Measurements from ENCODE around the gene CEP72.
"Not testable (repeated sequence)": the region's sequence is repeated elsewhere in the genome, so short reads cannot be mapped to it uniquely, and the experiment has no call there.

The CEP72 gene

DNA sequence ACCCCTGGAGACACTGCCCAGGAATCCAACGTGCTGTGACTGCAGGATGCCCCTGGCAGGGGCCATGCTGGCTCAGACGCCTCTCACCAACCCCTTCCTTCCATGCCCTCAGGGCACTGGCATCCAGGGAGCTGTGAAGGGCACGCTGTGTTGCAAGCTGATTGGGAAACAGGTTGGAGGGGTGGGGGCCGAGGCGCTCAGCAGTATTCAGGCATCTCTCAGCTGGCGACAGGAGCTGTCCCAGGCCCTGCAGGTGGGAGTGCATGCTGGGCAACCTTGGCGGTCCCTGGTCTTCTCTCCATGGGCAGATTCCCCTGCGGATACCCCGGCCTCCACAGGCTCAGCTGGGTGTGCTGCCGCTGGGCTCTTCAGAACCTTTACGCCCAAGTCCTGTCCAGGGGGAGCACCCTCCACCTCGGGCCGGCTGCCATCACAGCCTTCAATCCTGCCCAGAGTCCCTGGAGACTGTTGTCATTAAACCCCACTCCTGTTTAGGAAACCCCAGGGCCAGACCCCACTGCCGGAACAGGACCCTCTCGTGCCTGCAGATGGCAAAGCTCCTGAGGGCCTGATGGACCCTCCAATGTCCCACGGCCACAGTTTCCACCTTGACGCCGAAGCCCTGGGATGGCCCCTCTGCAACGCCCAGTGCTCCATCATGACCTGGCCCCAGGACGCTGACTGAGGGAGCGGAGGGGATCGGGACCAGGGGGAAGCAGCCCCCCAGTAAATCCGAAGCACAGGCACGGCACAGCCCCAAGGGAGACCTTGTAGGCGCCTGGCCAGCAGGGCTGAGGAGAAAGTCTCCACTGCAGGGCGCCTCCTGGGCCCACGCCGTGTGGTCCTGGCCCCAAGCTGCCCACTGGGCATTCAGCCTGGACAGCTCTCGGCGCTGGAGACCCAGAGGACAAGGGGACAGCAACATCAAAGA is 71.7 kb downstream of the CEP72 start:
- DNase-seq (ENCODE audit: low read depth in 2 of 2) = no peak

GRCh38 chr5:684751-685216 is 72.6 kb downstream of the CEP72 start:
- DNase-seq (ENCODE audit: low read depth in 2 of 2) = no peak

DNA sequence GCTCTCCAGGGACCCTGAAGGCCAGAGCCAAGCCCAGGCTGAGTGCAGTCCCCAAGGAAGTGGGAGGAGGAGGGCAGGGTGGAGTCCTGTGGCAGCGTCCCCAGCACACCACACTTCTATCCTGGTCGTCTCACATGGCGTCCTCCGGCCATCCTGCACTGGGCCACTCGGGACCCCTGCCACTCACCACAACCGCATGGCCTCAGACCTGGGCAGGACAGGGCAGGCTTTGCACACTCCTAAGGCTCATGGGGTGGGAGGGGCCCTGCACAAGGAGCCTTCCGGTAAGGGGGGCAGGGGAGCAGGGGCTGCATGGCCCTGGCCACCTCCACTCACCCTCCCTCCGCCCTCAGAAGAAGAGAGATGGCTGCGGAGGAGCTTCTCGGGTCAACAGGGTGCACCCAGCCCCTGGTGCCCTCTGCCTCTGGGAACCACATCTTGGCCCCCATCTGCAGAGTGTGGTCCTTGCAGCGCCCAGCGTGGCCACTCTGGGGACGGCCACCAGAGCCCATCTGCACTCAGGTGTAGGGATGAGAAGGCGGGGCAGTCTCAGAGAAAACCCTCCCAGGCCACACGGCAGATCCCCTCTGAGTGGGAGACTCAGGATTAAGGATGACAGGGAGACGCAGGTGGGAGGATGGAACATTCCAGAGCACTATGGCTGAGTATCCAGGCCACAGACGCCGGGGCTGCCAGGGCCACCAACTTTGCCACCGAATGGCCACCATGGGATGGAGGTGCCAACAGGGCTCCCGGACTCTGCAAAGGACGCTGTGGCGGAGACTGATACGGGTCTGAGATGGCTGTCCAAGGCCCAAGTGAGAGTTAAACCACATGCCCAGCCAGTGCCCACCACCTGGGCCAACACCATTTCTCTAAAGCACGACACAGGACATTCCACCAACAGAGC is 73.4 kb downstream of the CEP72 start:
- DNase-seq (ENCODE audit: low read depth in 2 of 2) = no peak

DNA sequence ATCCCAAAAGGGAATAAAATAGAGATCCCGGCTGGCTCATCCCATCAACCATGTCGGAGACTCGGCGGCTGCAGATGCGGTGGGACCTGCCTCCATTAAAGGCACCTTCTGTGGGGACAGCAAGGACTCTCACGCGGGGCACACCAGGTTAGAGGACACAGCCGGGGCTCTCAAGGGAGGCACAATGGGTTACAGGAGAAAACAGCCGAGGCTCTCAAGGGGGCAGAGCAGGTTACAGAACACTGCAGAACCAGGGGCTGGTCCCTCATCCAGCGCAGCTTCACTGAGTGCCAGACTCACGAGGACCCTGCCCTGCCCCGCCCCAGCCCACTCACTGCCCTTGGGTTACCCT is 74.0 kb downstream of the CEP72 start:
- not testable (repeated sequence) for DNase-seq (ENCODE audit: low read depth in 2 of 2)

DNA sequence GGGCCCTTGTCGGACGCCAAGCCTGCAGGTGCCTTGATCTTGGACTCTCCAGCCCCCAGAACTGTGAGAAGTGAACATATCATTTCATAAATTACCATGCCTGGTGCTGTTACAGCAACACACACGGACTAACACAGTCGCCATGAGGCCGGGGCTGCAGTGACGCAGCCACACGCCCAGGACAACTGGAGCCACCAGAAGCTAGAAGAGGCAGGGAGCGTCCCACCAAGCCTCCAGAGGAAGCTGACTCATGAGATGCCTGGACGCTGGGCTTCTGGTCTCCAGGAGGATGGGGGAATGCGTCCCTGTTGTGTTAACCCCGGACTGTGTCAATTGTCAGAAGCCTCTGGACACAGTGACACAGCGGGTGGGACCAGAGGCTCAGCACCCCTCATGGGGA is 74.8 kb downstream of the CEP72 start:
- DNase-seq (ENCODE audit: low read depth in 2 of 2) = not testable (repeated sequence)

DNA sequence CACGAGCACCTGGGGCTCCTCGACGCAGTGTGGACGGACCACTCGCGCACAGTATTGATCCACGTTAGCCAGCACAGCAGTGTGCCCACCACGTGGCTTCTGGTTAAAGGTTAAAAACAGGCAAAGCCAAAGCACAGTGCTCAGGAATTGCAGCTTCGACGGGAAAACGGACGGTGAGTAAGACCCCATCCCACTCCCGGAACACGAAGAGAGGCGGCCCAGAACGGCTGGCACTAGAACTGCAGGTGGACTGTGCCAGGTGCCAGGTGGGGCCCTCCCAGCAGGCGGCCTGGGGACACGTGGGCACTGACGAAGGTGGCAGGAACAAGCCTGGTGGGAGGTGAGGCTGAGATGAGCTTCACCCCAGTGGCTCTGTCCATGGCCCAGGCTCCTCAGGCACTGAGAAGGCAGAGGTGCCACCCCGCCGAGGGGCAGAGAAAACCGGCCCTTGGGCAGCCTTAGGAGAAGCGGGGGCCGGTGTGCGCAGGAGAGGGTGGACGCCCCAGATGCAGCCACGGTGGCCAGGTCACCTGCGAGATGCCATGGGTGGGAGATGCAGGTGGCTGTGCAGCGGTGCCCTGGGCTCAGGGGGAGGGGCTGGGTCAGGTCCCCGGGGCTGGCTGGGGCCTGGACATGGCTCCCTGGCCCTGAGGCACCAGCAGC is 76.3 kb downstream of the CEP72 start:
- not testable (repeated sequence) for DNase-seq (ENCODE audit: low read depth in 2 of 2)

DNA sequence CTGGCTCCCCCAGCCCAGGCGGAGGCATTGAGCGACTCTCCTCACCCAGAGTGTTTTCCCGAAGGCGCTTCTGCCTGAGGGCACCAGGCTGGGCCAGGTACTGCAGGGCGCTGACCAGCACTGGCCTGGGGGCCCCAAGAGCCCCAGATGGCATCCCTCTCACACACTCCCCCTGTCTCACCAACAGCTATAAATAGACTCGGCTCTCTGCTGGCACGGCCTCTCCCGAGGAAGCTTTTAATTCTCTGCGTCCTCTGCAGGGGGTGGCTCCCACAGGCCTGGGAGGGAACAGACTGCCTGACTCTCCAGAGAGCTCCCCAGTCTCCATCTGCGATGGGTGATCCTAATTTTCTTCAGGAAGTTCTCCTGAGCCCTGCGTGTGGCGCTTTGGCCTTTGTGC is 78.2 kb downstream of the CEP72 start:
- DNase-seq (ENCODE audit: low read depth in 2 of 2) = not testable (repeated sequence)

DNA sequence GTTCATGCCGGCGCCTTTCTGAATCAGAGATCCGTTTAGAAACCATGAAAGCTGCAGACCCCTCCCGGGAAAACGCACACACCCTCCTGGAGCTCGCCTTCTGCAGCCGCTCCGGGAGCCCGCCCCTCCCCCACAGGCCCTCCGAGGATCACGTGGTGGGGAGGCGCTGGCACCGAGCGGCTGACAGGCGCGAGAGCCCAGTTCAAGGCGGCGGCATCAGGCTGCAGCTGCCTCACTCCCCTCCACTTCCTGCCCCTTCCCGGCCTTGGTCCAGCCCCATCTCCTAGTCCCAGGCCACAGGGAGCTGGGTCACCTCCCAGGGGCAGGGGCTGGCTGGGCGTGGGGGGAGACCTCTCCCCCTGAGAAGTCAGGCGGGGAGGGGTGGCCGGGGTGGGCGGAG is 78.9 kb downstream of the CEP72 start:
- DNase-seq (ENCODE audit: low read depth in 2 of 2) = not testable (repeated sequence)

DNA sequence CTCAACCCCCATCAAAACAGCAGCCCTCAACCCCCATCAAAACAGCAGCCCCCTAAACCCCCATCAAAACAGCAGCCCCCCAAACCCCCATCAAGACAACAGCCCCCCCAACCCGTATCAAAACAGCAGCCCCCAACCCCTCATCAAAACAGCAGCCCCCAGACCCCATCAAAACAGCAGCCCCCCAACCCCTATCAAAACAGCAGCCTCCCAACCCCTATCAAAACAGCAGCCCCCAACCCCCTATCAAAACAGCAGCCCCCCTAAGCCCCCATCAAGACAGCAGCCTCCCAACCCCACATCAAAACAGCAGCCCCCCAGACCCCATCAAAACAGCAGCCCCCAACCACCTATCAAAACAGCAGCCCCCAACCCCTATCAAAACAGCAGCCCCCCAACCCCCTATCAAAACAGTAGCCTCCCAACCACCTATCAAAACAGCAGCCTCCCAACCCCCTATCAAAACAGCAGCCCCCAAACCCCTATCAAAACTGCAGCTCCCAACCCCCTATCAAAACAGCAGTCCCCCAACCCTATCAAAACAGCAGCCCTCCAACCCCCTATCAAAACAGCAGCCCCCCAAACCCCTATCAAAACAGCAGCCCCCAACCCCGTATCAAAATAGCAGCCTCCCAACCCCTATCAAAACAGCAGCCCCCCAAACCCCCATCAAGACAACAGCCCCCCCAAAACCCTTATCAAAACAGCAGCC is 79.8 kb downstream of the CEP72 start:
- DNase-seq (ENCODE audit: low read depth in 2 of 2) = no peak

GRCh38 chr5:692529-693041 is 80.4 kb downstream of the CEP72 start:
- DNase-seq (ENCODE audit: low read depth in 2 of 2) = not testable (repeated sequence)

DNA sequence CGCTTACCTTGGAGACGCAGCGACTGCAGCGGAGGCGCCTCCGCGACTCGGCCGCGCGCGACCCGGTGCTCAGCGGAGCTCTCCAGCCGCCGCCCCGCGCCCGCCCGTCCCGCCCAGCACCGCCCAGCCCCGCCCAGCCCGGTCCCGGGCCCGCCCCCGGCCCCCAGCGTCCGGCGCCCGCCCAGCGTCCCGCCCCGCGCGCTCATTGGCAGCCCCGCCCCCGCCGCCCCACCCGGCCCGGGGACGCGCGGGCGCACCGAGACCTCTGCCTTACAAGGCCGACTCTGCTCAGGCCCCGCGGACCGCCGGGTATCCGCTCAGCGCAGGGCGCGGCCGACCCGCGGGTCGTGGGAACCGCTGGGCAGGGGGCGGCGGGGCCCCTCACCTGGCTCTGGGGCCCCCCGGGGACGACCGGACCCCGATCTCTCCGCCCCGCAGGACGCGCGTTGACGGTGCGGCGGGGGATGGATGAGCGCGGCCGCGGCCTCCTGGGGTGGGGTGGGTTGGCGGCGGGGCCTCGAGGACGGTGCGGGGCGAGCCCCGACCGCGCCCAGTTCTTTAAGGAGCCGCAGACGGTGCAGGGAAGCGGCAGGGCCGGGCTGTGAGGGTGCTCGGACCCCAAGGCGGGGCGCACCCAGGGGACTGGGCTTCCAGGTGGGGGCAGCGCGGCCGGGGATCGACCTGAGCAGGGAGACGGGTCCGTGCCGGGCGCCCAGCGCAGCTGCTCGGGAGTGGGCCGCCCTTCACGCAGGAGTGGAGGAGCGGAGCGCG is 81.3 kb downstream of the CEP72 start, which contains the start of gene TPPP:
TPPP (minus strand) TSS at position 82 of the 771 bp plus-strand sequence. CDS start 15,292 bp downstream, outside the sequence.
- DNase-seq (ENCODE audit: low read depth in 2 of 2) = peak; percentile 66 to 70

DNA sequence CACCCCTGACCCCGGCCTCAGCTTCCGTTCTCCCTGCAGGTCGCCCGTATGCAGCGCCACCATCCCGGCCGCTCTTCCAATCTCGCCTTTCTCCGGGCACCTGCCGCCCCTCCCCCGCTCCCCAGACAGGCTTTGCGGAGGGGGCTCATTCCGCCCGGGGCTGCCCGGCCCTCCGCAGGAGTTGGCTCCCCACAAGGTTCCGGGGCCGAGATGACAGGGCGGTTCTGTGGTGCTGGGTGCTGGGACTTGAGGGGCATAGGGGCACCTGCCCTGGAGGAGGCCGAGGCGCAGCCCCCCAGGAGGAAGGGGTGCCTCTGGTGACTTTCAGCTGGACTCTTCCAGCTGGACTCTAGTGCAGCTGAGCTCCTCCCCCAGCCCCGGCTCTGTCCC is 81.9 kb downstream of the CEP72 start:
- DNase-seq (ENCODE audit: low read depth in 2 of 2) = not testable (repeated sequence)

GRCh38 chr5:695475-695874 is 83.3 kb downstream of the CEP72 start:
- DNase-seq (ENCODE audit: low read depth in 2 of 2) = not testable (repeated sequence)

DNA sequence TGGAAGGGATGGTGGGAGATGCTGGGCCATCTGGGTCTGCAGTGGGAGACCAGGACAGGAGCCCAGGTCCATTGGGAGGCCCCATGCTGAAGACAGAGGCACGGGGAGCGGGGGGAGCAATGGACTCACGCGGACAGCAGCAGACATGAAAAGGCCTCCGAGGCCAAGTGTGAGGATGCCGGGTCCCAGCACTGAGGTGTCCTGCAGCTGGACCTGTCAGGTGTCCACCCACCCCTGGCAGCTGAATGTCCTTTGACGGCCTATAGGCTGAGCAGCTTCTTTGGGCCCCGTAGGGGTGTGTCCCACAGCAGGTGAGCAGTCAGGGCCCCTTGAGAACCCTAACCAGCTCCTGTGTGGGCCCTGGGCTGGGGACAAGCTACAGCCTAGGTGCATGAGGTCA is 84.1 kb downstream of the CEP72 start:
- not testable (repeated sequence) for DNase-seq (ENCODE audit: low read depth in 2 of 2)

DNA sequence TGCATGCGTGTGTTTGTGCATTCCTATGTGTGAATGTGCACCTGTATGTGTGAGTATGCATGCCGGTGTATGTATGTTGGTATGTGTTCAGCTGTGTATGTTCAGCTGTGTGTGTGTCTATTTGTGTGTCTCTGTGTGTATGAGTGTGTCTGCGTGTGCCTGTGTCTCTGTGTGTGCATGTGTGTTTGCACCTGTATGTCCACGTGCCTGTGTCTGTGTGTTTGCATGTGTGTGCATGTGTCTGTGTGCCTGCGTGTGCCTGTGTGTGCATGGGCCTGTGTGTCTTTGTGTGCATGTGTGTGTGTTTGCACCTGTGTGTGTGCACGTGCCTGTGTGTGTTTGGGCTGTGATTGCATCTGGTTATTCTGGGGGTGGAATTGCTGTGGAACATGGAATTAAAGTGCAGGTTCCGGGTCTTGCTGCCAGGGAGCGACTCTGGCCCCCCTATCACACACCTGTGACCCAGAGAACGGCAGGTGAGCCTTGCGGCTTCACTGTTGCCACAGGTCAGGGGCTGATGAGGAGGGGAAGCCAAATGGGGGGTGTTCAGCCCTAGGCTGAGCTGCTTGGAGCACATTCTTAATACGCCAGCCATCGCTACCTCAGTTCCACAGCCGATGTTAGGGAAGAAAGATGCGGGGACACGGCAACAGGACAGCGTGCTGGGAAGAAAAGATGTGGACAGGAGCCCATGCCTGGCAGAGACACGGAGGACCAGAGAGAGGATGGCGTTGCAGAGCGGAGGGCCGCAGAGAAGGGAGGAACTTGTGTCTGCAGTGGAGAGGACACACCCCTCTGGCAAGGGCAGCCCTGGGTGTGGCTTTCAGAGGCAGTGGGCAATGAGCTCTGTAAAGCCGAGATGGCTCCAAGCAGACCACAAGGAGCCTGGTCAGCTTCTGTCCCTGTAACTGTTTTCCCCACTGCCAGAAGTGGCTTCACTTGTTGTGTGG is 84.9 kb downstream of the CEP72 start:
- not testable (repeated sequence) for DNase-seq (ENCODE audit: low read depth in 2 of 2)
